HCT116 (cell line): ENCODE data around the gene DPH1. TPM values are rescaled to one million over a fixed set of nuclear protein-coding genes. Genes with fewer than 3 reads are reported as not detected.

ENCODE experiments used
- ATAC-seq: fragments of 200-7000 bp; cut with Tn5 transposase; 2 replicates; pipeline ENCODE4 v1.9.1; 2020; ENCODE audit warnings: mild to moderate bottlenecking, moderate library complexity
- BruUV-seq: library from RNA; stranded (reverse); fragments of 400-500 nt; replicated peaks from 2 replicates; lab custom pipeline; 2021; lab: Mats Ljungman, UMichigan
- CTCF ChIA-PET: fragments of 300-600 bp; sonication (Branson Sonifier 250); formaldehyde crosslinking; loops from one replicate; lab custom pipeline; 2021; ENCODE audit warnings: antibody characterized with exemption; lab: Charles Lee
- POLR2A ChIA-PET: fragments of 300-600, 350-600 bp; sonication (Branson Sonifier 250); formaldehyde crosslinking; loops from one replicate; lab custom pipeline; 2021; ENCODE audit warnings: antibody characterized with exemption; lab: Charles Lee
- RAD21 ChIA-PET, 2 experiments: fragments of 300-600 bp; sonication (Branson Sonifier 250); formaldehyde crosslinking; loops; one replicate each; lab custom pipeline; 2023; ENCODE audit warnings: low total read pairs in 2 of 2; ENCODE audit not compliant: uncharacterized antibody in 2 of 2, unreplicated experiment in 2 of 2, low non-redundant PET in 1 of 2; lab: Charles Lee
- DNase-seq: peaks from one replicate; pipeline ENCODE4 v3.0.0-alpha.2; 2010; ENCODE audit warnings: low read depth, low spot score
- H2AFZ ChIP-seq: fragments of 200-600 bp; shearing (Covaris generic), sonication (generic); 2 replicates; pipeline ENCODE4 v1.6.1; 2017; ENCODE audit warnings: low read depth, mixed run types, mixed read lengths, antibody characterized with exemption, low read length; ENCODE audit not compliant: poor library complexity, severe bottlenecking
- H3K27ac ChIP-seq: 2 replicates; pipeline ENCODE4 v1.5.1; 2012; ENCODE audit warnings: low read depth, low read length
- H3K27me3 ChIP-seq: fragments of 200-600 bp; sonication (generic); 2 replicates; pipeline ENCODE4 v1.6.1; 2016; ENCODE audit warnings: mixed run types, low read length, mixed read lengths; ENCODE audit not compliant: insufficient read depth
- H3K36me3 ChIP-seq, 2 experiments: fragments of 200-500 bp in 1 of 2; fragments of 200-600 bp in 1 of 2; sonication (Bioruptor generic) in 1 of 2; sonication (generic) in 1 of 2; 2 replicates each; pipeline versions ENCODE4 v1.5.1 to v1.6.1; 2014 to 2016; ENCODE audit warnings: low read length in 2 of 2, inconsistent platforms in 1 of 2, mixed read lengths in 1 of 2, mixed run types in 1 of 2; ENCODE audit not compliant: insufficient read depth in 2 of 2, control insufficient read depth in 1 of 2
- H3K4me1 ChIP-seq, 2 experiments: fragments of 200-600 bp in 1 of 2; sonication (generic) in 1 of 2; 2 replicates each; pipeline versions ENCODE4 v1.5.1 to v1.6.1; 2012 to 2017; ENCODE audit warnings: low read length in 2 of 2, inconsistent platforms in 1 of 2, mild to moderate bottlenecking in 1 of 2, mixed read lengths in 1 of 2, mixed run types in 1 of 2, moderate library complexity in 1 of 2; ENCODE audit not compliant: insufficient read depth in 2 of 2, control insufficient read depth in 1 of 2
- H3K4me2 ChIP-seq: fragments of 200-600 bp; sonication (generic); 2 replicates; pipeline ENCODE4 v1.6.1; 2017; ENCODE audit warnings: mixed run types, low read length, mixed read lengths
- H3K4me3 ChIP-seq, 2 experiments: fragments of 200-600 bp in 1 of 2; sonication (generic) in 1 of 2; replicated peaks in 1 of 2; 2 replicates each; pipeline ENCODE4 v1.5.1; 2011 to 2016; ENCODE audit warnings: low read length in 2 of 2, control low read depth in 1 of 2, low read depth in 1 of 2, mild to moderate bottlenecking in 1 of 2, mixed read lengths in 1 of 2, mixed run types in 1 of 2
- H3K79me2 ChIP-seq: fragments of 200-600 bp; sonication (generic); 2 replicates; pipeline ENCODE4 v1.6.1; 2017; ENCODE audit warnings: mild to moderate bottlenecking, mixed run types, low read length, moderate library complexity, mixed read lengths; ENCODE audit not compliant: insufficient read depth
- H3K9ac ChIP-seq: fragments of 200-600 bp; sonication (generic); 2 replicates; pipeline ENCODE4 v1.6.1; 2016; ENCODE audit warnings: low read length, mixed read lengths
- H3K9me2 ChIP-seq: fragments of 200-600 bp; sonication (generic), shearing (Covaris generic); 2 replicates; pipeline ENCODE4 v1.6.1; 2017; ENCODE audit warnings: mixed run types, mild to moderate bottlenecking, moderate library complexity; ENCODE audit not compliant: insufficient read depth
- H3K9me3 ChIP-seq, 2 experiments: fragments of 200-500 bp in 1 of 2; fragments of 200-600 bp in 1 of 2; sonication (Bioruptor generic) in 1 of 2; sonication (generic) in 1 of 2; 2 replicates each; pipeline ENCODE4 v1.6.1; 2014 to 2017; ENCODE audit warnings: low read length in 2 of 2, mixed read lengths in 2 of 2, inconsistent platforms in 1 of 2, low read depth in 1 of 2, mild to moderate bottlenecking in 1 of 2, mixed run types in 1 of 2, moderate library complexity in 1 of 2; ENCODE audit not compliant: control insufficient read depth in 1 of 2, insufficient read depth in 1 of 2
- H4K20me1 ChIP-seq: fragments of 200-600 bp; sonication (generic), shearing (Covaris generic); 2 replicates; pipeline ENCODE4 v1.6.1; 2017; ENCODE audit warnings: mixed run types, mild to moderate bottlenecking, moderate library complexity; ENCODE audit not compliant: insufficient read depth
- CTCF ChIP-seq, 3 experiments: fragments of 200-600 bp in 1 of 3; sonication (generic) in 1 of 3; IDR thresholded peaks in 2 of 3; conservative IDR thresholded peaks in 1 of 3; 2 replicates each; pipeline ENCODE4 v1.5.1; 2012 to 2017; ENCODE audit warnings: low read depth in 2 of 3, low read length in 2 of 3, antibody characterized with exemption in 1 of 3, borderline replicate concordance in 1 of 3, control low read depth in 1 of 3, mild to moderate bottlenecking in 1 of 3, mixed read lengths in 1 of 3, mixed run types in 1 of 3, moderate library complexity in 1 of 3; ENCODE audit not compliant: insufficient read depth in 1 of 3
- EZH2 ChIP-seq: fragments of 200-600 bp; sonication (generic); IDR thresholded peaks from 2 replicates; pipeline ENCODE4 v1.6.1; 2017; ENCODE audit warnings: antibody characterized with exemption, mixed run types
- FOSL1 ChIP-seq: IDR thresholded peaks from 2 replicates; pipeline ENCODE4 v1.6.1; 2012; ENCODE audit warnings: low read depth
- POLR2AphosphoS5 ChIP-seq: IDR thresholded peaks from 2 replicates; pipeline ENCODE4 v1.6.1; 2011; ENCODE audit warnings: mild to moderate bottlenecking, low read depth, low read length, moderate library complexity
- SP1 ChIP-seq: IDR thresholded peaks from 2 replicates; pipeline ENCODE4 v1.6.1; 2012; ENCODE audit warnings: low read depth
- SRF ChIP-seq: IDR thresholded peaks from 2 replicates; pipeline ENCODE4 v1.6.1; 2012; ENCODE audit warnings: low read depth
- ZFX ChIP-seq: fragments of 450-650 bp; IDR thresholded peaks from 2 replicates; pipeline ENCODE4 v1.6.1; 2017
- ZNF274 ChIP-seq: fragments of 200-500 bp; sonication (Bioruptor generic); IDR thresholded peaks from 2 replicates; pipeline ENCODE4 v1.6.1; 2014; ENCODE audit warnings: mild to moderate bottlenecking, low read depth, low read length, inconsistent platforms
- intact Hi-C: fragments of 100-400 bp; cut with micrococcal nuclease; formaldehyde crosslinking; loops from 2 replicates; pipeline ENCODE4 v1.10.0; 2022
- total RNA-seq: library from RNA; stranded (reverse); gene quantifications from one replicate; pipeline ENCODE4 v1.2.1, GENCODE V29; 2021; ENCODE audit not compliant: unreplicated experiment

DPH1 gene
- total RNA-seq, 1 experiment from 2014 or later = 47.2 TPM

- no peaks in the 10 kb centered on the region for H3K9me2 ChIP-seq
- ChIA-PET RAD21 (no interaction called here), CTCF (no interaction called here), POLR2A (interaction anchor here (1.5 kb wide), 1 partner anchor 13 kb away, joined by 3 read pairs; the partner anchor contains the start of gene RTN4RL1)
- H3K4me2 ChIP-seq = no peak overlapping the region
- peaks cover 5 to 8% of the 10 kb centered on the region in 2 experiments for H3K4me1 ChIP-seq
- H3K36me3 ChIP-seq = no peaks in the 10 kb centered on the region; a peak in 1 of 4 replicates
- H3K9me3 ChIP-seq = no peaks in the 10 kb centered on the region
- no peak for TF ChIP-seq SP1
- TF ChIP-seq FOSL1 = no peak
- TF ChIP-seq SRF = no peak
- no peak for TF ChIP-seq EZH2
- no peak for TF ChIP-seq ZNF274
- no peak for TF ChIP-seq ZFX
- TF ChIP-seq CTCF (IDR thresholded peaks at IDR 0.05 in 2 of 3, conservative IDR thresholded peaks at IDR 0.05 in 1 of 3; ENCODE audit: borderline replicate concordance in 1 of 3, insufficient read depth in 1 of 3, low read depth in 2 of 3, low read length in 2 of 3) = no peak
- no peaks in the 10 kb centered on the region for H3K27me3 ChIP-seq
- ATAC-seq = no peak
- peaks cover under 1% of the 10 kb centered on the region; the same call in 1 of the 2 replicates for H3K79me2 ChIP-seq
- no peak for DNase-seq
- H3K4me3 ChIP-seq = no peak overlapping the region
- no peak overlapping the region for H2AFZ ChIP-seq
- BruUV-seq = no TSS peak
- no peak overlapping the region for H3K9ac ChIP-seq
- H4K20me1 ChIP-seq = no peaks in the 10 kb centered on the region
- no peak overlapping the region for H3K27ac ChIP-seq
- intact Hi-C loops = no loop called here
Observed at GRCh38 chr17:2037155-2037554, 7.2 kb downstream of the DPH1 start.

GRCh38 chr17:2040219-2040827, 10.4 kb downstream of the DPH1 start:
- intact Hi-C loops = no loop called here
- no peak overlapping the region for H3K9ac ChIP-seq
- no TSS peak for BruUV-seq
- ChIA-PET POLR2A (no interaction called here), CTCF (interaction anchor here (1.0 kb wide), 1 partner anchor 132 kb away, joined by 3 read pairs; no protein-coding TSS in a partner anchor), RAD21 (interaction anchor here in 1 of 2 experiments (0.9 kb wide), 1 partner anchor 131 kb away, joined by 3 read pairs; no protein-coding TSS in a partner anchor)
- H3K79me2 ChIP-seq = peaks cover 20% of the 10 kb centered on the region; the same call in 1 of the 2 replicates
- DNase-seq (no peak), ATAC-seq (no peak)
- H3K4me1 ChIP-seq = peaks cover 17 to 36% of the 10 kb centered on the region in 2 experiments
- H3K9me3 ChIP-seq = no peaks in the 10 kb centered on the region
- H3K27ac ChIP-seq = no peak overlapping the region
- H4K20me1 ChIP-seq = no peaks in the 10 kb centered on the region
- no peak overlapping the region for H3K4me3 ChIP-seq
- no peaks in the 10 kb centered on the region for H3K27me3 ChIP-seq
- H3K9me2 ChIP-seq = no peaks in the 10 kb centered on the region
- peaks cover 0 to 3% of the 10 kb centered on the region in 2 experiments; a peak in 1 of 4 replicates for H3K36me3 ChIP-seq
- no peak overlapping the region for H2AFZ ChIP-seq
- TF ChIP-seq POLR2AphosphoS5 (no peak), CTCF (IDR thresholded peaks at IDR 0.05 in 2 of 3, conservative IDR thresholded peaks at IDR 0.05 in 1 of 3; ENCODE audit: borderline replicate concordance in 1 of 3, insufficient read depth in 1 of 3, low read depth in 2 of 3, low read length in 2 of 3) (no peak), SRF (no peak), FOSL1 (no peak)
- no peak overlapping the region for H3K4me2 ChIP-seq
